ENCODE measurements around the gene GRIK4.

GRIK4 gene

GRCh38 chr11:120551191-120551590 lies 39.6 kb downstream of the GRIK4 start:
- Histone ChIP-seq H3K4me3 (ENCODE audit: low read length) (no peak overlapping the region), H3K4me1 (ENCODE audit: insufficient read depth, low read length) (peaks cover 41% of the 10 kb centered on the region), H3K36me3 (ENCODE audit: insufficient read depth, low read length) (no peaks in the 10 kb centered on the region)

GRCh38 chr11:120554766-120555432 lies 43.4 kb downstream of the GRIK4 start:
- peaks cover 24% of the 10 kb centered on the region for H3K4me1 ChIP-seq (ENCODE audit: insufficient read depth, low read length)
- H3K27me3 ChIP-seq (ENCODE audit: insufficient read depth, low read length): no peaks in the 10 kb centered on the region
- H3K9me3 ChIP-seq (ENCODE audit: low read length): no peaks in the 10 kb centered on the region
- H3K36me3 ChIP-seq (ENCODE audit: insufficient read depth, low read length): no peaks in the 10 kb centered on the region
- no peak overlapping the region for H3K4me3 ChIP-seq (ENCODE audit: low read length)
- H2AFZ ChIP-seq (ENCODE audit: low read depth, low read length): no peak overlapping the region

More at GRCh38 chr11:120551191-120551590, 39.6 kb downstream of the GRIK4 start:
- Histone ChIP-seq H3K9me3 (ENCODE audit: low read length) (no peaks in the 10 kb centered on the region), H2AFZ (ENCODE audit: low read depth, low read length) (no peak overlapping the region), H3K27me3 (ENCODE audit: insufficient read depth, low read length) (no peaks in the 10 kb centered on the region)

- Histone ChIP-seq H3K9me3 (ENCODE audit: low read length) (no peaks in the 10 kb centered on the region), H2AFZ (ENCODE audit: low read depth, low read length) (no peak overlapping the region), H3K4me3 (ENCODE audit: low read length) (no peak overlapping the region), H3K4me1 (ENCODE audit: insufficient read depth, low read length) (peaks cover 22% of the 10 kb centered on the region), H3K36me3 (ENCODE audit: insufficient read depth, low read length) (no peaks in the 10 kb centered on the region), H3K27me3 (ENCODE audit: insufficient read depth, low read length) (no peaks in the 10 kb centered on the region)
Measured at GRCh38 chr11:120555433-120555773, 43.9 kb downstream of the GRIK4 start.

GRCh38 chr11:120556797-120557196 lies 45.2 kb downstream of the GRIK4 start:
- no peaks in the 10 kb centered on the region for H3K36me3 ChIP-seq (ENCODE audit: insufficient read depth, low read length)
- H3K9me3 ChIP-seq (ENCODE audit: low read length): no peaks in the 10 kb centered on the region
- H2AFZ ChIP-seq (ENCODE audit: low read depth, low read length): no peak overlapping the region
- H3K4me1 ChIP-seq (ENCODE audit: insufficient read depth, low read length): peaks cover 22% of the 10 kb centered on the region
- no peak overlapping the region for H3K4me3 ChIP-seq (ENCODE audit: low read length)
- no peaks in the 10 kb centered on the region for H3K27me3 ChIP-seq (ENCODE audit: insufficient read depth, low read length)

- no peaks in the 10 kb centered on the region for H3K9me3 ChIP-seq (ENCODE audit: low read length)
- no peaks in the 10 kb centered on the region for H3K36me3 ChIP-seq (ENCODE audit: insufficient read depth, low read length)
- no peak overlapping the region for H3K4me3 ChIP-seq (ENCODE audit: low read length)
- peaks cover 27% of the 10 kb centered on the region for H3K4me1 ChIP-seq (ENCODE audit: insufficient read depth, low read length)
- no peaks in the 10 kb centered on the region for H3K27me3 ChIP-seq (ENCODE audit: insufficient read depth, low read length)
- no peak overlapping the region for H2AFZ ChIP-seq (ENCODE audit: low read depth, low read length)
Measured at GRCh38 chr11:120558744-120559431, 47.3 kb downstream of the GRIK4 start.

- Histone ChIP-seq H3K4me3 (ENCODE audit: low read length) (no peak overlapping the region), H2AFZ (ENCODE audit: low read depth, low read length) (no peak overlapping the region), H3K9me3 (ENCODE audit: low read length) (no peaks in the 10 kb centered on the region), H3K4me1 (ENCODE audit: insufficient read depth, low read length) (peaks cover 33% of the 10 kb centered on the region), H3K36me3 (ENCODE audit: insufficient read depth, low read length) (no peaks in the 10 kb centered on the region), H3K27me3 (ENCODE audit: insufficient read depth, low read length) (no peaks in the 10 kb centered on the region)
Measured at GRCh38 chr11:120561286-120561685, 49.7 kb downstream of the GRIK4 start.

GRCh38 chr11:120562806-120563425 lies 51.4 kb downstream of the GRIK4 start:
- H2AFZ ChIP-seq (ENCODE audit: low read depth, low read length): no peak overlapping the region
- no peak overlapping the region for H3K4me3 ChIP-seq (ENCODE audit: low read length)
- no peaks in the 10 kb centered on the region for H3K27me3 ChIP-seq (ENCODE audit: insufficient read depth, low read length)
- no peaks in the 10 kb centered on the region for H3K9me3 ChIP-seq (ENCODE audit: low read length)
- H3K36me3 ChIP-seq (ENCODE audit: insufficient read depth, low read length): no peaks in the 10 kb centered on the region
- H3K4me1 ChIP-seq (ENCODE audit: insufficient read depth, low read length): peaks cover 30% of the 10 kb centered on the region

GRCh38 chr11:120563703-120564572 lies 52.4 kb downstream of the GRIK4 start:
- Histone ChIP-seq H2AFZ (ENCODE audit: low read depth, low read length) (peak overlapping the region; percentile 71), H3K9me3 (ENCODE audit: low read length) (no peaks in the 10 kb centered on the region), H3K27me3 (ENCODE audit: insufficient read depth, low read length) (no peaks in the 10 kb centered on the region), H3K4me1 (ENCODE audit: insufficient read depth, low read length) (peaks cover 30% of the 10 kb centered on the region), H3K4me3 (ENCODE audit: low read length) (peak overlapping the region; percentile 56), H3K36me3 (ENCODE audit: insufficient read depth, low read length) (no peaks in the 10 kb centered on the region)

GRCh38 chr11:120564573-120565311 lies 53.2 kb downstream of the GRIK4 start:
- no peaks in the 10 kb centered on the region for H3K36me3 ChIP-seq (ENCODE audit: insufficient read depth, low read length)
- H2AFZ ChIP-seq (ENCODE audit: low read depth, low read length): peak overlapping the region; percentile 71
- H3K4me3 ChIP-seq (ENCODE audit: low read length): peak overlapping the region; percentile 56
- no peaks in the 10 kb centered on the region for H3K27me3 ChIP-seq (ENCODE audit: insufficient read depth, low read length)
- H3K9me3 ChIP-seq (ENCODE audit: low read length): no peaks in the 10 kb centered on the region
- peaks cover 30% of the 10 kb centered on the region for H3K4me1 ChIP-seq (ENCODE audit: insufficient read depth, low read length)

GRCh38 chr11:120565466-120566155 lies 54.1 kb downstream of the GRIK4 start:
- no peaks in the 10 kb centered on the region for H3K36me3 ChIP-seq (ENCODE audit: insufficient read depth, low read length)
- H3K4me3 ChIP-seq (ENCODE audit: low read length): peak overlapping the region; percentile 56
- no peaks in the 10 kb centered on the region for H3K27me3 ChIP-seq (ENCODE audit: insufficient read depth, low read length)
- peaks cover 30% of the 10 kb centered on the region for H3K4me1 ChIP-seq (ENCODE audit: insufficient read depth, low read length)
- H2AFZ ChIP-seq (ENCODE audit: low read depth, low read length): peak overlapping the region; percentile 52
- H3K9me3 ChIP-seq (ENCODE audit: low read length): no peaks in the 10 kb centered on the region

GRCh38 chr11:120566176-120566575 lies 54.6 kb downstream of the GRIK4 start:
- no peaks in the 10 kb centered on the region for H3K9me3 ChIP-seq (ENCODE audit: low read length)
- H3K27me3 ChIP-seq (ENCODE audit: insufficient read depth, low read length): no peaks in the 10 kb centered on the region
- peaks cover 30% of the 10 kb centered on the region for H3K4me1 ChIP-seq (ENCODE audit: insufficient read depth, low read length)
- H3K36me3 ChIP-seq (ENCODE audit: insufficient read depth, low read length): no peaks in the 10 kb centered on the region
- H2AFZ ChIP-seq (ENCODE audit: low read depth, low read length): no peak overlapping the region
- H3K4me3 ChIP-seq (ENCODE audit: low read length): no peak overlapping the region
